GM12891 (cell line): ENCODE data around the gene ANKDD1B.
"Not testable (repeated sequence)": the region's sequence is repeated elsewhere in the genome, so short reads cannot be mapped to it uniquely, and the experiment has no call there.

Source experiments
- PAX5 ChIP-seq: IDR thresholded peaks from 2 replicates; pipeline ENCODE4 v1.6.1; 2011; ENCODE audit warnings: low read length, moderate library complexity, mild to moderate bottlenecking; ENCODE audit not compliant: insufficient read depth, severe bottlenecking
- POLR2A ChIP-seq: IDR thresholded peaks from 2 replicates; pipeline ENCODE4 v1.6.1; 2011; ENCODE audit warnings: low read depth, low read length, control low read depth
- POLR2AphosphoS5 ChIP-seq: IDR thresholded peaks from 2 replicates; pipeline ENCODE4 v1.6.1; 2011; ENCODE audit warnings: low read depth, low read length, control low read depth
- TAF1 ChIP-seq: IDR thresholded peaks from 2 replicates; pipeline ENCODE4 v1.6.1; 2011; ENCODE audit warnings: low read depth, low read length, control low read depth

DNA sequence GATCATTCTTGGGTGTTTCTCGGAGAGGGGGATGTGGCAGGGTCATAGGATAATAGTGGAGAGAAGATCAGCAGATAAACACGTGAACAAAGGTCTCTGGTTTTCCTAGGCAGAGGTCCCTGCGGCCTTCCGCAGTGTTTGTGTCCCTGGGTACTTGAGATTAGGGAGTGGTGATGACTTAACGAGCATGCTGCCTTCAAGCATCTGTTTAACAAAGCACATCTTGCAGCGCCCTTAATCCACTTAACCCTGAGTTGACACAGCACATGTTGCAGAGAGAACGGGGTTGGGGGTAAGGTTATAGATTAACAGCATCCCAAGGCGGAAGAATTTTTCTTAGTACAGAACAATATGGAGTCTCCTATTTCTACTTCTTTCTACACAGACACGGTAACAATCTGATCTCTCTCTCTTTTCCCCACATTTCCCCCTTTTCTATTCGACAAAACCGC is 368 bp upstream of the ANKDD1B start:
- TF ChIP-seq TAF1, POLR2A, POLR2AphosphoS5, PAX5: not testable (repeated sequence)
